Hematopoietic multipotent progenitor cell treated with erythropoietin and hydrocortisone succinate and interleukin-3 and kit ligand, for 17 days (in vitro differentiated cells): ENCODE data around the gene MAML3.

ENCODE experiments used
- DNase-seq: peaks from one replicate; pipeline ENCODE4 v3.0.0-alpha.2; 2015; ENCODE audit warnings: low spot score

Gene MAML3

DNA sequence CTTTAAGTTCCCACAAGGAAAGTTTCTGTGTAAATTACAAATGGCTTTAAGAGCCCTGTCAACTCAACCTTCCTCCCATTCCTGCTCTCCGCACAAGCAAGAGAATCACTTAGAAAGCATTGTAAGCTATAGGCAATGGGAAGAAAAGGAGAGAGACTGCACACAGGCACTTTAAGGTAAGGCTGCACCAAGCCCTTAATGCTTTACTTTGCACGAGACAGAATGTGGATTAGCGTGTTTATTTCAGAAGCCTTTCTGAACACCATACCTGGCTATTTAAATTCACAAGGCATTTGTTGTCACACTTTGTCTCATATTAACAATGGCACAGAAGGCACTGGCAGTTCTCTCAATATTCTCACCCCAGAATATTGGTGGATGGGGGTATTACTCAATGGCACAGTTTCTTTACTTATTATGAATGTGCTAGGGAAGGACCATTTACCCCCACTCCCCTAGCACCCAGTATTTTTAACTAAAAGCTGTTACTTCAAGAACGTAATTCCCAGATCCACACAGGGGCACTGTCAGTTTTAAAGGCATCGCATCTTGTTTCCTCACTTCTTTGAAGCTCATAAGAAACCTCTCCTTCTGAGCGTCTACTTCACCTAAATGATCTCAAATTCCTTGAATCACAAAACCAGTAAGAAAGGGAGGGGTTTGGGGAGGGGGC lies 150.0 kb downstream of the MAML3 start:
- DNase-seq, result no peak

- no peak for DNase-seq
Observed at GRCh38 chr4:140000232-140000631, 153.8 kb downstream of the MAML3 start.

DNA sequence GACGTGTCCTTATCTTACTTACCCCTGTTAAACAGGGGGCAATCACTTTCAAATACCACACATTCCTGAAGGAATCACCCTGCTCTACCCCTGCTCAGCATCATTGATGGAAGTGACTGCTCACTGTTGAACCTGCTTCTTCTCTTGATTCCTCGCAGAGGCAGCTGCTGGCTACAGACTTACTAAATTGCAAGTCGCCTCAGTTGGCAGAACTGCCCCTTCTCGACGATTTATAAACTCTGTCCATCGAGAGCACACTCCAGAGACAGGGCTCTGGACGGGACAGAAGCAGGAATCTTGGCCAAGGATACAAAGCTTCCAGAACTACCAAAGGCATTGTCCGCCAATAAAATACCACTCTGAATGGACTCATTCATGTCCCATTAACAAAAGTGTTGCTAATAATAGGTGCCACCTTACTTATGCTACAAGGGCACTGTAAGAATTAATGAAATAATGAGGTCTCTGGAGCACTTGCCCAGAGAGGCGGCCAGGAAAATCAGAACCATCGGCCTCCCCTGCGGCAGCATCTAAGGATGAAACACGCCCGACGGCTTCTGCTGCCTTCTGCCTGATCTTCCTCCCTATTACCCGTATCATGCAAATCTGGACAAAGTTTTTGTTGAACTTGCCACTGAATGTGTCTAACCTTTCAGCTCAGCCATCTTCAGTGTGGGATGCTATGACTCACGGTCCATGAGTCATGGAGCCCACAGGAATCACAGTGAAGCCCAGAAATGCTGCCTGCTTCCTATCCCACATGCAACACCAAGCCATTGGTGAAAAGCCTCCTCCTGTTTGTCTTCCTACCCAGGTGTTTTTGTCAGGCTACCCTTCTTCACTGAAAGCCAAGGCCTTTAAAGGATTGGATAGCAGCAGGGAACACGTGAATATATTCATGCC lies 164.9 kb downstream of the MAML3 start:
- DNase-seq, result no peak

DNA sequence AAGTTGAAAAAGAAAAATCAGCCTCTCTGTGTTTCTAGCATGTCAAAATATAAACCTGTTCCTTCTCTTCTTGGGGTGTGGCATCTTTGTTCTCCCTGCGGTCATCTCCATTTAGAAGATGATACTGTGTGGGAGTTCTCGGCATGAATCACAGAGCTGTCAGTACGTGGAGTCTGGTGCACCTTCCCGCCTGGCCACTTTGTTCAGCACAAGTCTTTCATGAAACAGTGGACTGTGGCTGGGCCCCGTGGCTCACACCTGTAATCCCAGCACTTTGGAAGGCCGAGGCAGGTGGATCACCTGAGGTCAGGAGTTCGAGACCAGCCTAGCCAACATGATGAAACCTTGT lies 166.5 kb downstream of the MAML3 start:
- DNase-seq, result no peak

GRCh38 chr4:139986689-139987501 lies 167.1 kb downstream of the MAML3 start:
- no peak for DNase-seq

- no peak for DNase-seq
Observed at GRCh38 chr4:139986106-139986505, 167.9 kb downstream of the MAML3 start.

DNA sequence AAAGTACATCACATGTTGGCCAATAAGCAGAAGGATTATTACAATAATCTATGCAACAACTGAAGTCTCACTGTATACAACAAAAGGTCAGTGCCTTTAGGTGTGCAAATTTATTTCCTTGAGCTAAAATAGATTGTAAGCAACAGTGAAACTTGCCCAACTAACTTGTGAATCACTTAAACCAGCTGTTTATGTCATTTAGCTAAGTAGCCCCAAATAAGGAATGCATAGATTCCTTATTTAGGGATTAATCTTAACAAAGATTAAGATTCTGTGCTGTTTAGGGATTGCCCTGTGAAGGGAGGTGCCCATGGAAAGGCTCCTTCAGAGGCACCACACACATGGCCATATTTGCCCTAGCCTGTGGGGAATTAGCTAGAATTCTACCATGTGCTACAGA lies 168.6 kb downstream of the MAML3 start:
- no peak for DNase-seq

GRCh38 chr4:139984471-139984870 lies 169.5 kb downstream of the MAML3 start:
- DNase-seq, result no peak

DNA sequence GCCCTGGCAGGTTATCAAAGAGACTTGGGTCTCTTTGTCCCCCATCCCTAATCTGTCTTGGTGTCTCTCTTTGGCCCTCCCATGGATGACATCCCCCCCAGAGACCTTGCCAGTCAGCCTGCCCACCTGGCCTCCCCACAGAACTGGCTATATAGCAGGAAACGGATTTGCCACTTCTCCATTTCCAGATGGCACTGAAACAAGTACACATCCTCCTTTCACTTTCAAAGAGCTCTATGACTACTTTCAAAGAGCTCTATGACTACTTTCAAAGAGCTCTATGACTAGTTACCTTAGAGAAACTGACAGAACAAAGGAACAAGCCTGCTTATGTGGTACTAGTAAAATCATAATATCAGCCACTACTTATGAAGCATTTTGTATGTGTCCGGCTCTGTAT lies 175.3 kb downstream of the MAML3 start:
- DNase-seq, result no peak

- DNase-seq, result no peak
Observed at GRCh38 chr4:139977838-139978609, 176.0 kb downstream of the MAML3 start.

- DNase-seq, result no peak
Observed at GRCh38 chr4:139975830-139976272, 178.1 kb downstream of the MAML3 start.

DNA sequence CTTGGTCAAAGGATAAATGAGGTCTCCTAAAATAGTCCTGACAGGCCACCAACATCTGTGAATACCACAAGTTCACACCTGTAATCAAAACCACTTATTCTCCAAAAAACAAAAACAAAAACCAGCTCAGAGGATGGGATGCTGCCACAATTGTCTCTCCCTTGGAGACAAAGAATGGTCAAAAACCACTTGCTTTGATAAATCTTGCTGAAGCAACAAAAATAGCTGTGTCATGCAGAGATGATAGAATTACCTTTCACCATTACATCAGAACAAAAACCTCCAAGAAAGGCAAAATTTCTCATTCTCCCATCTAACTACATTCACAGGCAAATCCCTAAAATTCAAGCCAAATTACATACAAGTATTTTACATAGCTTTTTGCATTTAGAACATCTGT lies 180.4 kb downstream of the MAML3 start:
- DNase-seq, result no peak

DNA sequence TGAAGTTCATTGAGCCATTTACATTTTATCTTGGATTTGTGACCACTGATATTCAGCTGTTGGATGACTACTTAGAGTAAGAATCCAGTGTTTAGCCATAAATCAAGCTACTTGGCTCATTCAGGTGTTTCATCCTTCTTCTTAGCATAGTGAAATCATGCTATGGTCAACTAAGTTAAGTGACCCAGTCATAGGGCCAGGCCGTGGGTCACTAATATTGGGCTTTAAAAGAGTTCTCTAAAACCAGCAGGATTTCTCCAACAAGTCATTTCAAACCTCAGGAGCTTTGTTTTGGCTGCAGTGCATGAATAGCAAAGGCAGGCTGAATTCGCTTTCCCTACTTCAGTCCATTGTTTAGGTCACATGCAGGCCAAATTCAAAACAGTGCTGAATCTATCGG lies 181.0 kb downstream of the MAML3 start:
- DNase-seq, result no peak

DNA sequence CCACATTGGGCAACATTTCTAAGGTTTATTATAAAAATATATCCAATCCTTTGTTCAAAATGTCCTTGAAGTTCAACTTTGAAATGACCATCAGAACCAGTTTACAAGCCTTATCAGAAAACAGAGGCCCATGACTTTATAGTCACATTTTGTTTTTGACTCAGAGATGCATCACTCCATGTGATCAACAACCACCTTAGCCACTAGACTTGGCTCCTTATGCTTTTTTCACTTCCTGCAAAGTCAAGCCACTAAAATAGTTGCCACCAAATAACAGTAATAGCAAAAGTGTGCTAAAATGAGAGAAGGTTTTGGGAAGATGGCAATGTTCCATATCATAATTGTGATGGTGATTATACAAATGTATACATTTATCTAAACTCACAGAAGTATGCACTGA lies 181.7 kb downstream of the MAML3 start:
- DNase-seq, result no peak

- DNase-seq, result no peak
Observed at GRCh38 chr4:139971111-139971510, 182.9 kb downstream of the MAML3 start.

DNA sequence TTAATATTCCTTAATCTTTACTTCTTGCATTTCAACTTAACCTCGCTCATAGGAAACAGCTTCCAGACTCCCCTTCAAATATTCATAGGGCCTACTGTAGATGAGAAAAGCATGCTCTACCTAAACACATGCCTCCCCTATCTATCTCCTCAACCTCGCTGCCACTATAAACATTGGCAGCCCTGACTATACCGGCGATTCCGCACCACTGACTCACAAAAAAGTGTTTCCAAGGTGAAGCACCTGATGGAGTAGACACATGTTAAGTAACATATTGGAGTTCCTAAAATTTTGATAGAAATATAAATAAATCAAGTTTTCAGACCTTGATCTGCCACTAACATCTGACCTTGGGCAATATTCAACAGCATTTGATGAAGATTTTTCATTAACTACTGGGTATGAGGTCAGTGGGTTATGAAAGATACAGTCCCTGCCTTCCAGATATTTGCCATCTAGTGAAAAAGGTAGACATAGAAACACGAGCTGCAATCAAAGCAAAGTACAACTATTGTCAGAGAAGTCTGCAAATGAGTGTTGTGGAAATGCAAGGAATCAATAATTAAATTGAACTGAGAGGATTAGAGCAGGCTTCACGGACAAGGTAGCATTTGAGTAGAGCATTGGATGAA lies 184.2 kb downstream of the MAML3 start:
- no peak for DNase-seq

DNA sequence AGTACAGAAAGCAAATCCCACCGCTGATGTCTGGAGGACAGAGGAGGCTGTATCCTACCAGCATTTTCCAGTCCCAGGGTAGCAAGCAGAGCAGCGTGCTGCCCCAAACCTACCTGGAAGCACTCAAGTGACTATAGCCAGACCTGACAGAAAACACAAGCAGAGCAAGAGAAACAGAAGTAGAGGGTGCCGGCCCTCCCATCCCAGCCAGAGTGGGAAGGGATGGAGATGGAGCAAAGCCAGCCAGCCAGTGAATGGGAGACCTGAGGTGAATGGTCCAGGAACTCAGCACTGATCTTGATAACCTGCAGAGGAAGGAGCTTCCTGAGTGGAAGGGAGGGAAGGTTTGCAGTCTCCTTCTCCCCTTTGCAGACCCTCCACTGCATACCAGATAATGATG lies 185.2 kb downstream of the MAML3 start:
- no peak for DNase-seq

GRCh38 chr4:139966383-139966782 lies 187.6 kb downstream of the MAML3 start:
- no peak for DNase-seq

- DNase-seq, result no peak
Observed at GRCh38 chr4:139965789-139966188, 188.2 kb downstream of the MAML3 start.

GRCh38 chr4:139963708-139964107 lies 190.3 kb downstream of the MAML3 start:
- DNase-seq, result no peak

DNA sequence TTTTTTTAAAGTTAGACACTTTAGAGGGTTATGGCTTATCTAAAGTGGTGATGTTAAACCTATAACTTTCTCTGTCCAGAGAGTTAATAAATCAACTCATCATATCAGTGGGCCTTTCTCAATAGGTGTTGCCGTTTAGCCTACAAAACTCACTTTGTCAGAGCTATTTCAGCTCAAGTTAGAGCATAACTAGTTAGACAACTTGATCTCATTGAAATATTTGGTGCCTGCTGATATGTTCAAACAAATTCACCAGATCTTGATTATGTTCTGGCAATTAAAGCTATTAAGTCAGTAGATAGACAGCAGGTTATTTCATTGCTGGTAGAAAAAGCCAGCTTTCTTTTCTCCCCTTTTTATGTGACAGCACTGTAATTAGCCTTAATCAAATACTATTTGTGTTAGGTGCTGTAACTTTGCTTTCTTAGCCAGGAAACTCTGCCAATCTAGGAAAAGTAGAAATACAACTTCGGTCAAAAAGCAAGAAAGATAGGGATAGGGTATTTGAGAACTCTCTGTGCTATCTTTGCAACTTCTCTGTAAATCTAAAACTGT lies 191.8 kb downstream of the MAML3 start:
- DNase-seq, result no peak
